Amygdala (tissue), 56 donors: ENCODE data around the gene PKM.

Source experiments
- DNase-seq, 56 donors: peaks; one replicate each; lab custom pipeline; 2025; lab: John Stamatoyannopoulos, UW

The PKM gene

DNA sequence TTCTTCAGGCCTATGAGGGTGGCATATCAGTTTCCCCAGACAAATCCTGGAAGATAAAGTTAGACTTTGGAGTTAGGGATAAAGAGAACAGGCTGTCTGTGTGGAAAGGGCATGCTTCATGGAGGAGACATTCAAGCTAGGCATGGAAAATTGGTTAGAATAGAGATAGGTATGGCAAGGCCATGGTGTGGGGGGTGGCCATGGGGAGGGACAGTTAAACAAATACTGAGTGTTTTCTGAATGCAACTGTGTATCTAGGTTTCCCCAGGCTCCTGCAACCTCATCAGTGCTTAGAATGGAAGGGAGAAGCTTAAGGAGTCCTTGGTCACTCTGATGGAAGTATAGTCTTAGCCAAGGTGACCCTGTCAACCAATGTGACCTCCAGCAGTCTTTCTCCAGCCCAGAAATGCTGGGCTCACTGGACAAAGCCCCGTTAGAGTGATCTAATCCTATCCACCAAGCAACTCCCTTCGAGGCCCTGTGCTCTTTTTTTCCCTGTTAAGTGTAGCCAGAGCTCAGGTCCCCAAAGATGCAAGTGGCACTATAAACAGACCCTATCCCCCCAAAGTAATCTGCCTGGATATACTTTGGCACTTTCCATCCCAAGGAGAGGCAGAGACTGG lies 5.5 kb upstream of the PKM start:
- DNase-seq = no peak

GRCh38 chr15:72235298-72235697 lies 4.3 kb upstream of the PKM start:
- no peak for DNase-seq

GRCh38 chr15:72233769-72234168 lies 2.8 kb upstream of the PKM start:
- no peak for DNase-seq

DNA sequence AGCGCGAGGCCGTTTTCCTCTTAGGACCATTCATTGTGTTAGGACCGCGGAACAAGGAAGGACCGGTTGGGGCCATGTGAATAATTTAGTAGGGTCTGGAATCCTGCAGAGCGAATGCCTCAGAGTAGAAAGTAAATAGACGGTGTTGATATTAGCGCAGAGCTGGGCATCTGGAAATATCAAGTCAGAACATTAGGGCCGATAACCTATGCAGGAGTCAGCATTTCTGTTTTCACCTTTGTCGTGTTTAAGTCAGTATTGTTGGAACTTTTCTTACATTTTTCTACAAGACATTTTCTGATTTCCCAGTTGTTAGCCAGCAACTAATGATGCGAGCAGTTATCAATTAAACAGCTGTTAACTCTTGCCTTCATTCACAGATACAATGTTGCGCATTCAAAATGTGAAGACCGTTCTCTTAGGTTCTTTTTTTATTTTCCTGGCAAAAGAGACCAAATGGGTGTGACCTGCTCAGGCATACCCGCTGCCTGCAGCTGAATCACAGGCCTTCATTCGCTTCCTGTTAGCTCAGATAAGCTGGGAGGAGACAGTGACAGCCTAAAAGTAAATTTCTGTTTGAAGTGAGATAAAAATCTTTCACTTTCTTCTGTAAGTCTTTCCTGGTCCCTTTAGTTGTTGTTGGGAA lies 966 bp upstream of the PKM start:
- DNase-seq = peak in 3 of 56 donors; percentile 6 to 22 (median 17)

GRCh38 chr15:72230197-72231065 lies 559 bp downstream of the PKM start:
- DNase-seq = peak; percentile 23 to 92 (median 82)

DNA sequence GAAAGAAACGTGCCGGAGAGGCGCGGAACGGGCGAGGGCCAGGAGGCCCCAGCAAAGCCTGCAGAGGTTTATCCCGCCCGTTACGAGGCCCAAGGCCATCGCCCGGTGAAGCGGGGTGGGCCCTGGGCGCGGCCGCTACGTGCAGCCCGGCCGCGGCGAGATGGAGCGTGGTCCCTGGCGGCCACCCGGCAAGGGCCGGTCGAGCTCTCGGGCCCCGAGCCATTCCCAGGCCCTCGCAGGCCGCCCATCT lies 1.1 kb downstream of the PKM start:
- no peak for DNase-seq

GRCh38 chr15:72229076-72229946 lies 1.7 kb downstream of the PKM start:
- DNase-seq = peak in 2 of 56 donors; percentile 16 to 36

DNA sequence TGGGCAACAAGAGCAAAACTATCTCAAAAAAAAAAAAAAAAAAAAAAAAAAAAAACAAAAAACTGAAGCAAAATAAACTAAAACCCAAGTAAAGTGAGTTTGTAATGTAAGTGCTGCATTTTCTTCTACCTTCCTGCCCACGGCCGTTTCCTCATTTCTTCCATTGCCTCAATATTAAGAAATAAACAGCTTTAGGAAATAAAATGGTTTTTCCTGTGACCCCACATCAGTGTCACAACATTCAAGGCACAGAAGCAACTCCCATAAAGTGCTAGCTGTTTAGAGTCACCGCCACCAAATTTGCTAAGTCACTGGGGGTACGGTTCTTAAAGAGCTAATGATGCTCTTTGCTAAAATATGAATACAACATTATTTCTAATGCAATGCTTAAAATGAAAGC lies 3.3 kb downstream of the PKM start:
- no peak for DNase-seq

- DNase-seq = no peak
These were observed 3.8 kb downstream of the PKM start for GRCh38 chr15:72227192-72227586.

- no peak for DNase-seq
These were observed 7.7 kb downstream of the PKM start for GRCh38 chr15:72223278-72223677.

- peak in 4 of 56 donors; percentile 14 to 39 (median 18) for DNase-seq
These were observed 8.6 kb downstream of the PKM start for GRCh38 chr15:72222393-72222792.

GRCh38 chr15:72220687-72221086 lies 10.3 kb downstream of the PKM start:
- no peak for DNase-seq

DNA sequence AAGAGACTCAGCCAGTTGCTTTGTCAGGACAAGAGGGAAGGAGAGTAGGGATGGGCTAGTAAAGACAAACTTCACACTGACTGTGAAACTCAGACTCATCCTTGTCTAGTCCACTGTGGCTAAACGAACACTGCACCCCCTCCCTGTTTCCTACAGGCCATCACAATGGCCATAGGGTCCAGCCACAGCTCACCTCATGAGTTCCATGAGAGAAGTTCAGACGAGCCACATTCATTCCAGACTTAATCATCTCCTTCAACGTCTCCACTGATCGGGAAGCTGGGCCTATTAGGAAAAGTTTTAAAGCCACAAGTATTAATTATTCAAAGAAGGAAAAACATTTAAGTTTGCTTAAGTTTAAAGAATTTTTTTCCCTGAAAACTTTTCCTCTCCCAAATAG lies 13.8 kb downstream of the PKM start:
- no peak for DNase-seq

- DNase-seq = no peak
These were observed 14.9 kb downstream of the PKM start for GRCh38 chr15:72216079-72216478.

- DNase-seq = no peak
These were observed 23.4 kb downstream of the PKM start for GRCh38 chr15:72207558-72208085.

DNA sequence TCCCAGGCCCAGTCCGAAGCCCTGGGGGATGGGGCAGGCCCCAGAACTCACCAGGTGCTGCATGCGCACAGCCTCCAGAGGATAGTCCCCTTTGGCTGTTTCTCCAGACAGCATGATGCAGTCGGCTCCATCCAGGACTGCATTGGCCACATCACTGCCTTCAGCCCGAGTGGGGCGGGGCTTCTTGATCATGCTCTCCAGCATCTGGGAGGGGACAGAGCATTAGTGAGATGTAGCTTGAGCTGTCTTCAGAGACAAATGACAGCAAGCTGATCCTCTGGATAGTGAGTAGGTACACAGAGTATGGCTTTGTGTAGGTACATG lies 24.4 kb downstream of the PKM start:
- DNase-seq = peak in 1 of 56 donors; percentile 13

DNA sequence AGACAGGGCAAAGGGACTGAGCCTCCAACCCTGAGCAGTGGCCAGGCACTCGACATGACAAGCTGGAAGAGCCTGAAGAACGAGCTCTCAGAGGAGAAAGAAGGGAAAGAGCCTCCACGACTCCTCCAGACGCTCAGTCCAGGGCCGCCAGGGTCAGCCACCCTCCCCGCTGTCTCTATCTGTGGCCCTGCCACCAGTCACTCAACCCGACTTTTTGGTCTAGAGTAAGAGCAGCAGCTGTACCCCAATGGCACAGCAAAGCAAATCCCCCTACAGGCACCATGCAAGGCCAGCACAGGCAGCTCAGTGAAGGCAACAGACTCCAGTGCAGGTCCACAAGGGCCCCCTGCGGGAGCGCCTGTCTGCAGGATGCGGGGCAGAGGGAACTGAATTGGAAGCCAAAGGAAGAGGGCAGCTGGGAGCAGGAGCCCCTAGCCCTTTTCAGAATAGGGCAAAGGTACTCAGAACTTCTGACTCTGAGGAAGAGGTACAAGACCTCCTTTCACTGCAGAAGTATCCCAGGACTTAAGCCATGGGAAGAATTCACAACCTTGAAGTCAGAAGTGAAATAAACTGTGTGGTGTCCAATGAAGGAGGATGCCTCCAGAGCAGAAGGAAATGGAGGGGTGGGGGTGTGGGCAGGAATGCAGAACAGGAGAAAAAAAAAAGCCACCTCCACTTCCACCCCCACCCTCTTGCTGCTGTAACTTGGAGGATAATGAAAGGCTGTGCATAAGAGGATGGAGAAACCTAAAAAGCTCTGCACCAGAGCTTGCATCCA lies 24.9 kb downstream of the PKM start:
- no peak for DNase-seq

- no peak for DNase-seq
These were observed 25.7 kb downstream of the PKM start for GRCh38 chr15:72205273-72205672.

DNA sequence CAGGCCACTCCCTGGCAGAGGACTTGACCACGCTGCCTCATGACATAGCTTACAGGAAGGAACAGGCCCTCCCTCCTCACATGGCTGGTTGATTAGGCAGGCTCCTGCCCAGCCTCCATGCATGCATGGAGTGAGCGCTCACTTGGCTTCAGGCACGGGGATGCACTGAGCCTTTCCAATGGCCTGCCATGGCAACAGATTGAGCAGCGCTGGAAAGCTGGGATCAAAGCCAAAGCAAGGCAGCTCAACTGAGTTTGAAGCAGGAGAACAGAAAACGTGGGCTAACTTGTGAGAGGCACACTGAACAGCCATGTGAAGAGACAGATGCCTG lies 27.5 kb downstream of the PKM start:
- peak in 53 of 56 donors; percentile 31 to 95 (median 81) for DNase-seq
